HepG2 (cell line): Measurements from ENCODE around the gene BCL2L13. TPM values are rescaled to one million over a fixed set of nuclear protein-coding genes. Genes with fewer than 3 reads are reported as not detected.

Experiments
- ATAC-seq: fragments of 200-7000 bp; cut with Tn5 transposase; 3 replicates; pipeline ENCODE4 v1.9.1; 2020; ENCODE audit warnings: mild to moderate bottlenecking, moderate library complexity
- BruUV-seq: library from RNA; stranded (reverse); fragments of 400-500 nt; replicated peaks from 2 replicates; lab custom pipeline; 2021; lab: Mats Ljungman, UMichigan
- CTCF ChIA-PET: fragments of 300-600 bp; formaldehyde crosslinking; extraction: SDS; loops from one replicate; lab custom pipeline; 2021; ENCODE audit warnings: low total read pairs, inconsistent platforms, low intra/inter-chr PET ratio; lab: Yijun Ruan, JAX
- POLR2A ChIA-PET: fragments of 350-600 bp; sonication (Branson Sonifier 250); formaldehyde crosslinking; loops from one replicate; lab custom pipeline; 2020; ENCODE audit warnings: antibody characterized with exemption, inconsistent platforms; lab: Yijun Ruan, JAX
- DNase-seq: peaks from one replicate; pipeline ENCODE4 v3.0.0-alpha.2; 2015; ENCODE audit warnings: low spot score
- FAIRE-seq: peaks from 3 replicates; lab custom pipeline; 2011; peaks lifted over from hg19 to GRCh38; lab: Jason Lieb, UNC
- H2AFZ ChIP-seq: one replicate; pipeline ENCODE4 v1.6.1; 2011; ENCODE audit warnings: low read length, inconsistent platforms
- H3K27ac ChIP-seq: fragments of 300-600 bp; 3 replicates; pipeline ENCODE4 v1.8.0; 2011; ENCODE audit warnings: mixed run types, mild to moderate bottlenecking, mixed read lengths, low read length, inconsistent platforms; ENCODE audit not compliant: insufficient read depth; ENCODE audit errors: extremely low read length
- H3K27me3 ChIP-seq, 2 experiments: fragments of 200-600 bp in 1 of 2; 2 replicates in 1 of 2; 3 replicates in 1 of 2; pipeline versions ENCODE4 v1.6.0 to v1.8.0; 2011; ENCODE audit warnings: low read length in 2 of 2, mild to moderate bottlenecking in 2 of 2, moderate library complexity in 2 of 2, inconsistent platforms in 1 of 2; ENCODE audit not compliant: insufficient read depth in 2 of 2, control insufficient read depth in 1 of 2
- H3K36me3 ChIP-seq, 2 experiments: fragments of 200-600 bp in 1 of 2; replicated peaks in 1 of 2; 2 replicates in 1 of 2; 3 replicates in 1 of 2; pipeline versions ENCODE4 v1.5.1 to v1.8.0; 2011; ENCODE audit warnings: low read length in 2 of 2, inconsistent platforms in 1 of 2; ENCODE audit not compliant: insufficient read depth in 2 of 2, control insufficient read depth in 1 of 2
- H3K4me1 ChIP-seq: 2 replicates; pipeline ENCODE4 v1.5.1; 2012; ENCODE audit warnings: low read length, inconsistent platforms; ENCODE audit not compliant: insufficient read depth
- H3K4me2 ChIP-seq: 2 replicates; pipeline ENCODE4 v1.6.0; 2011; ENCODE audit warnings: low read depth, low read length, inconsistent platforms
- H3K4me3 ChIP-seq, 3 experiments: fragments of 200-600 bp in 1 of 3; sonication (generic), shearing (Covaris generic) in 1 of 3; replicated peaks in 1 of 3; 2 replicates each; pipeline ENCODE4 v1.5.1; 2011 to 2016; ENCODE audit warnings: low read length in 3 of 3, inconsistent platforms in 2 of 3, low read depth in 2 of 3, mild to moderate bottlenecking in 2 of 3, control low read depth in 1 of 3, mixed read lengths in 1 of 3; ENCODE audit not compliant: insufficient read depth in 1 of 3
- H3K79me2 ChIP-seq: one replicate; pipeline ENCODE4 v1.6.1; 2011; ENCODE audit warnings: low read length, inconsistent platforms; ENCODE audit not compliant: insufficient read depth
- H3K9ac ChIP-seq: 2 replicates; pipeline ENCODE4 v1.6.0; 2011; ENCODE audit warnings: mild to moderate bottlenecking, low read depth, low read length, inconsistent platforms; ENCODE audit not compliant: insufficient read depth
- H3K9me3 ChIP-seq: 2 replicates; pipeline ENCODE4 v1.5.1; 2012; ENCODE audit warnings: mild to moderate bottlenecking, low read length
- H4K20me1 ChIP-seq: 2 replicates; pipeline ENCODE4 v1.6.0; 2011; ENCODE audit warnings: inconsistent platforms, mild to moderate bottlenecking, low read length, moderate library complexity; ENCODE audit not compliant: insufficient read depth
- CEBPG ChIP-seq: IDR thresholded peaks from 2 replicates; pipeline ENCODE4 v1.6.1; 2016
- ZBTB38 ChIP-seq: sonication (generic); formaldehyde crosslinking; IDR thresholded peaks from 2 replicates; pipeline ENCODE4 v1.5.1; 2020; ENCODE audit warnings: mild to moderate bottlenecking, missing genetic modification reagents
- ZC3H13 ChIP-seq: sonication (generic); formaldehyde crosslinking; IDR thresholded peaks from 2 replicates; pipeline ENCODE4 v1.8.1; 2023; ENCODE audit warnings: mild to moderate bottlenecking, missing genetic modification reagents, moderate library complexity
- ZNF674 ChIP-seq: sonication (generic); formaldehyde crosslinking; IDR thresholded peaks from 2 replicates; pipeline ENCODE4 v1.5.0; 2020; ENCODE audit warnings: low read depth, mild to moderate bottlenecking, missing genetic modification reagents
- WGBS: methylation state at CpG from one replicate; pipeline ENCODE4 v1.1.6; 2017; ENCODE audit warnings: low lambda C conversion rate; 5-methylcytosine and 5-hydroxymethylcytosine counted together
- in situ Hi-C: cut with HindIII; loops from 2 replicates; pipeline ENCODE4 v1.10.0; 2017; ENCODE audit warnings: low pct_unique_long_range_greater_than_20kb; ENCODE audit not compliant: extremely low pct_ligation_motif_present
- intact Hi-C: fragments of 100-400 bp; cut with micrococcal nuclease; formaldehyde crosslinking; loops from one replicate; pipeline ENCODE4 v1.10.0; 2022; ENCODE audit not compliant: unreplicated experiment
- polyA plus RNA-seq, 8 experiments: library from polyadenylated mRNA; depleted of rRNA in 3 of 8; stranded (reverse) in 7 of 8; unstranded in 1 of 8; fragments of >200 nt; fragmentation: Illumina TruSeq in 4 of 8; extraction: Trizol in 4 of 8; gene quantifications; 2 replicates each; pipeline versions ENCODE4 v1.2.1 to v1.2.3, GENCODE V29; 2011 to 2016; ENCODE audit warnings: low read depth in 4 of 8, missing spikeins in 1 of 8, mixed read lengths in 1 of 8; ENCODE audit not compliant: insufficient read depth in 1 of 8
- total RNA-seq, 5 experiments: library from RNA; depleted of rRNA; stranded (reverse); fragments of >200 nt; fragmentation: Illumina TruSeq; extraction: Trizol; gene quantifications; 2 replicates each; pipeline ENCODE4 v1.2.3, GENCODE V29; 2016; ENCODE audit warnings: low read depth in 1 of 5
- TF ChIP-seq, protein P1 (sequence below): sonication (generic); formaldehyde crosslinking; IDR thresholded peaks from 2 replicates; pipeline ENCODE4 v1.4.0; 2020; ENCODE audit warnings: mild to moderate bottlenecking, missing genetic modification reagents
- TF ChIP-seq, protein P2 (sequence below): sonication (generic); formaldehyde crosslinking; IDR thresholded peaks from 2 replicates; pipeline ENCODE4 v1.4.0; 2020; ENCODE audit warnings: missing genetic modification reagents
- TF ChIP-seq, protein P3 (sequence below): sonication (generic); formaldehyde crosslinking; IDR thresholded peaks from 2 replicates; pipeline ENCODE4 v1.4.0; 2020; ENCODE audit warnings: missing genetic modification reagents, mild to moderate bottlenecking, borderline replicate concordance
- TF ChIP-seq, protein P4 (sequence below): sonication (generic); formaldehyde crosslinking; IDR thresholded peaks from 2 replicates; pipeline ENCODE4 v1.5.0; 2020; ENCODE audit warnings: mild to moderate bottlenecking, missing genetic modification reagents

The BCL2L13 gene
- total and polyA plus RNA-seq, 2 of the 13 experiments (the other 11 are each of a cell fraction or from before 2014, with no cell fraction given), result 13.5 to 14.6 TPM

DNA sequence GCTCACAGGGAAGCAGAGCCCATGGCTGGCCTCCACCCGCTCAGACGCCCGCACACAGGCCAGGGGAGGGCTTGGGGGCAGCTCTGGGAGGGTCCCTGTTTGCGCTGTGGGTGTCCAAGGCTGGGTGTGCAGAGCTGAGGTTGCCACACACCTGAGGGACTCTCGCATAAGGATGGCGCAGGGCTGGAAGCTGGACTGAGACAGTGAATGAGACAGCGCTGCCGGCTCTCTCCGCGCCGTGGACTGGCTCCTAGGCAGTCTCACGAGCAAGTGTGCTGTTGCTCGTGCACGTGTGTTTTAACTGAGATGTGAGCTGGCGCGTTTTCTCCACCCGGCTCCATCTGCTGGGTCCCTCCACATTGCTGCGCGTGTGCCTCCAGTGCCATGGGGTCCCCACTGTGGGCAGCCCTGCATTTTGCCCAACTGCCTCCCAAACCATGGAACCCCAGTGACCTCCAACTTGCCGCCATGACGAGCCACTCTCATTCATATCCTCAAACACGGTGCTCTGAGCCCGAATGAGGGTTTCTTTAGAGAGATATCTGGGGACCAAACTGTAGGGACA is 139.9 kb downstream of the BCL2L13 start (continued):
- TF ChIP-seq, protein P1, sequence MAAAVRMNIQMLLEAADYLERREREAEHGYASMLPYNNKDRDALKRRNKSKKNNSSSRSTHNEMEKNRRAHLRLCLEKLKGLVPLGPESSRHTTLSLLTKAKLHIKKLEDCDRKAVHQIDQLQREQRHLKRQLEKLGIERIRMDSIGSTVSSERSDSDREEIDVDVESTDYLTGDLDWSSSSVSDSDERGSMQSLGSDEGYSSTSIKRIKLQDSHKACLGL, result 0 out of 2 replicates have a peak, but pooled peaks have one; percentile 3
- TF ChIP-seq, all 625 proteins: peak for 6

DNA sequence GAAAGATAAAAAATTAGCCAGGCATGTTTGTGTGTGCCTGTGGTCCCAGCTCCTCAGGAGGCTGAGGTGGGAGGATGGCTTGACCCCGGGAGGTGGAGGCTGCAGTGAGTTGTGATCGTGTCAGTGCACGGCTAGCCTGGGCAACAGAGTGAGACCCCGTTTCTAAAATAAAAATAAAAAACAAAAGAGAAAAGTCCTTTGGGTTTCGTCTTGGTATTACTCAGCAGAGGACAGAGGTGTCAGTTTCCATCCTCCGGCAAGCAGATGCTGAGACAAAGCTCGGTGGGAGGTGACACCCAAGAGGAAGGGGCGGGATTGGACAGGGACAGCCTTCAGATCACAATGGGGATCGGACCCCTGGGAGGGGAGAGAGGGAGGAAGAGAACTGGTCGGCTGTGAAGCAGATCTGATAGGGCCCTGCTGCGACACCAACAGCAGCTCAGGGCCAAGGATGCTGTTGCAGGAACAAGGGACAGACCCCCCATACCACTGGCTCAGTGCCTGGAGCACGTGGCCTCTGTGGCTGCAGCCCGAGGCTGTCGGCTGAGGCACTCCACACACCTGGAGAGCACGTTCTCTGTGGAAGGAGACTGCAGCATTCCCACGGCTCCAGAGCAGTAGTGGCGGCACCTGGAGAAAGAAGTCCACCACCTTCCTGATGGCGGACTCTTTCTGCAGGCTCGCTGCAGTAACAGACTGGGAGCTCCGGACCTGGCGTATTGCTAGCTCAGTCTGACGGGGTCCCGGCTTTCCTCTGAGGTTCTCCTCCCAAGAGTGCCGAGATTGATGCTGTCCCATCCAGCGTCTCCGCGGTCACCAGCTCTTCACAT is 140.9 kb downstream of the BCL2L13 start:
- H4K20me1 ChIP-seq, result no peaks in the 10 kb centered on the region
- no peaks in the 10 kb centered on the region for H3K36me3 ChIP-seq
- intact Hi-C loops (loop anchor here (2.0 kb wide), 1 partner anchor 21 kb away; no protein-coding TSS in a partner anchor), in situ Hi-C loops (loop anchor here (5.0 kb wide), 1 partner anchor 37 kb away; no protein-coding TSS in a partner anchor)
- no peak overlapping the region for H2AFZ ChIP-seq
- POLR2A ChIA-PET, result interaction anchor here (3.4 kb wide), 1 partner anchor 7 kb away, joined by 24 read pairs; no protein-coding TSS in a partner anchor
- no peak overlapping the region for H3K27ac ChIP-seq
- ATAC-seq (no peak), DNase-seq (no peak), FAIRE-seq (no peak)
- peaks cover 6% of the 10 kb centered on the region for H3K79me2 ChIP-seq
- peaks cover 79% of the 10 kb centered on the region for H3K4me1 ChIP-seq
- H3K4me2 ChIP-seq, result no peak overlapping the region
- H3K27me3 ChIP-seq, result no peaks in the 10 kb centered on the region; a peak in 1 of 5 replicates
- CTCF ChIA-PET, result no interaction called here
- TF ChIP-seq ZBTB38 (CRISPR knock-in tag), result 0 out of 2 replicates have a peak, but pooled peaks have one; percentile 15
- TF ChIP-seq, protein P2, sequence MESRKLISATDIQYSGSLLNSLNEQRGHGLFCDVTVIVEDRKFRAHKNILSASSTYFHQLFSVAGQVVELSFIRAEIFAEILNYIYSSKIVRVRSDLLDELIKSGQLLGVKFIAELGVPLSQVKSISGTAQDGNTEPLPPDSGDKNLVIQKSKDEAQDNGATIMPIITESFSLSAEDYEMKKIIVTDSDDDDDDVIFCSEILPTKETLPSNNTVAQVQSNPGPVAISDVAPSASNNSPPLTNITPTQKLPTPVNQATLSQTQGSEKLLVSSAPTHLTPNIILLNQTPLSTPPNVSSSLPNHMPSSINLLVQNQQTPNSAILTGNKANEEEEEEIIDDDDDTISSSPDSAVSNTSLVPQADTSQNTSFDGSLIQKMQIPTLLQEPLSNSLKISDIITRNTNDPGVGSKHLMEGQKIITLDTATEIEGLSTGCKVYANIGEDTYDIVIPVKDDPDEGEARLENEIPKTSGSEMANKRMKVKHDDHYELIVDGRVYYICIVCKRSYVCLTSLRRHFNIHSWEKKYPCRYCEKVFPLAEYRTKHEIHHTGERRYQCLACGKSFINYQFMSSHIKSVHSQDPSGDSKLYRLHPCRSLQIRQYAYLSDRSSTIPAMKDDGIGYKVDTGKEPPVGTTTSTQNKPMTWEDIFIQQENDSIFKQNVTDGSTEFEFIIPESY (CRISPR knock-in tag), result peak; percentile 40; the same call in 1 of the 2 replicates
- peak; percentile 63; the same call in 1 of the 2 replicates for TF ChIP-seq ZC3H13 (CRISPR knock-in tag)
- no peak for TF ChIP-seq ZNF674
- TF ChIP-seq, protein P3, sequence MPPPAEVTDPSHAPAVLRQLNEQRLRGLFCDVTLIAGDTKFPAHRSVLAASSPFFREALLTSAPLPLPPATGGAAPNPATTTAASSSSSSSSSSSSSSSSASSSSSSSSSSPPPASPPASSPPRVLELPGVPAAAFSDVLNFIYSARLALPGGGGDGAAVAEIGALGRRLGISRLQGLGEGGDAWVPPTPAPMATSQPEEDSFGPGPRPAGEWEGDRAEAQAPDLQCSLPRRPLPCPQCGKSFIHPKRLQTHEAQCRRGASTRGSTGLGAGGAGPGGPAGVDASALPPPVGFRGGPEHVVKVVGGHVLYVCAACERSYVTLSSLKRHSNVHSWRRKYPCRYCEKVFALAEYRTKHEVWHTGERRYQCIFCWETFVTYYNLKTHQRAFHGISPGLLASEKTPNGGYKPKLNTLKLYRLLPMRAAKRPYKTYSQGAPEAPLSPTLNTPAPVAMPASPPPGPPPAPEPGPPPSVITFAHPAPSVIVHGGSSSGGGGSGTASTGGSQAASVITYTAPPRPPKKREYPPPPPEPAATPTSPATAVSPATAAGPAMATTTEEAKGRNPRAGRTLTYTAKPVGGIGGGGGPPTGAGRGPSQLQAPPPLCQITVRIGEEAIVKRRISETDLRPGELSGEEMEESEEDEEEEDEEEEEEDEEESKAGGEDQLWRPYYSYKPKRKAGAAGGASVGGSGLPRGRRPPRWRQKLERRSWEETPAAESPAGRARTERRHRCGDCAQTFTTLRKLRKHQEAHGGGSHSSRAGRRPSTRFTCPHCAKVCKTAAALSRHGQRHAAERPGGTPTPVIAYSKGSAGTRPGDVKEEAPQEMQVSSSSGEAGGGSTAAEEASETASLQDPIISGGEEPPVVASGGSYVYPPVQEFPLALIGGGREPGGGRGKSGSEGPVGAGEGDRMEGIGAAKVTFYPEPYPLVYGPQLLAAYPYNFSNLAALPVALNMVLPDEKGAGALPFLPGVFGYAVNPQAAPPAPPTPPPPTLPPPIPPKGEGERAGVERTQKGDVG, result 0 out of 2 replicates have a peak, but pooled peaks have one; percentile 38
- no peak for TF ChIP-seq CEBPG (CRISPR knock-in tag)
- TF ChIP-seq, protein P4, sequence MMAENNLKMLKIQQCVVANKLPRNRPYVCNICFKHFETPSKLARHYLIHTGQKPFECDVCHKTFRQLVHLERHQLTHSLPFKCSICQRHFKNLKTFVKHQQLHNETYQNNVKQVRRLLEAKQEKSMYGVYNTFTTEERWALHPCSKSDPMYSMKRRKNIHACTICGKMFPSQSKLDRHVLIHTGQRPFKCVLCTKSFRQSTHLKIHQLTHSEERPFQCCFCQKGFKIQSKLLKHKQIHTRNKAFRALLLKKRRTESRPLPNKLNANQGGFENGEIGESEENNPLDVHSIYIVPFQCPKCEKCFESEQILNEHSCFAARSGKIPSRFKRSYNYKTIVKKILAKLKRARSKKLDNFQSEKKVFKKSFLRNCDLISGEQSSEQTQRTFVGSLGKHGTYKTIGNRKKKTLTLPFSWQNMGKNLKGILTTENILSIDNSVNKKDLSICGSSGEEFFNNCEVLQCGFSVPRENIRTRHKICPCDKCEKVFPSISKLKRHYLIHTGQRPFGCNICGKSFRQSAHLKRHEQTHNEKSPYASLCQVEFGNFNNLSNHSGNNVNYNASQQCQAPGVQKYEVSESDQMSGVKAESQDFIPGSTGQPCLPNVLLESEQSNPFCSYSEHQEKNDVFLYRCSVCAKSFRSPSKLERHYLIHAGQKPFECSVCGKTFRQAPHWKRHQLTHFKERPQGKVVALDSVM (CRISPR knock-in tag), result peak; percentile 46; the same call in 1 of the 2 replicates
- WGBS, result 85% methylated on average over 23 of the region's 27 CpGs
- H3K9me3 ChIP-seq, result no peaks in the 10 kb centered on the region
- H3K9ac ChIP-seq, result no peak overlapping the region
- no TSS peak for BruUV-seq
- no peak overlapping the region for H3K4me3 ChIP-seq
